Liver (tissue), 9 donors: ENCODE results near the gene BCORL1. TPM values are rescaled to one million over a fixed set of nuclear protein-coding genes. Genes with fewer than 3 reads are reported as not detected.

Experiments
- DNase-seq: peaks from one replicate; pipeline ENCODE4 v3.0.0-alpha.2; 2017; ENCODE audit warnings: low spot score
- H3K27ac ChIP-seq, 2 donors: one replicate each; pipeline ENCODE4 v1.7.0; 2013; ENCODE audit warnings: inconsistent platforms in 2 of 2, low read length in 2 of 2, control low read depth in 1 of 2, low read depth in 1 of 2, mild to moderate bottlenecking in 1 of 2
- H3K27me3 ChIP-seq, 4 donors: one replicate each; pipeline versions ENCODE4 v1.6.1 to v1.7.0; 2013; ENCODE audit warnings: low read length in 3 of 4, inconsistent platforms in 1 of 4, mild to moderate bottlenecking in 1 of 4, moderate library complexity in 1 of 4; ENCODE audit not compliant: control insufficient read depth in 4 of 4, insufficient read depth in 4 of 4
- H3K36me3 ChIP-seq, 4 donors: one replicate each; pipeline versions ENCODE4 v1.6.1 to v1.7.0; 2013; ENCODE audit warnings: low read length in 3 of 4, mild to moderate bottlenecking in 3 of 4, low read depth in 1 of 4, moderate library complexity in 1 of 4; ENCODE audit not compliant: control insufficient read depth in 4 of 4, insufficient read depth in 3 of 4
- H3K4me1 ChIP-seq, 4 donors: one replicate each; pipeline versions ENCODE4 v1.6.1 to v1.7.0; 2013; ENCODE audit warnings: low read length in 3 of 4, mild to moderate bottlenecking in 3 of 4, moderate library complexity in 1 of 4; ENCODE audit not compliant: control insufficient read depth in 4 of 4, insufficient read depth in 4 of 4
- H3K4me3 ChIP-seq, 3 donors: one replicate each; pipeline versions ENCODE4 v1.6.1 to v1.7.0; 2013; ENCODE audit warnings: low read length in 3 of 3, control low read depth in 1 of 3, low read depth in 1 of 3, mild to moderate bottlenecking in 1 of 3
- H3K9ac ChIP-seq, 2 donors: one replicate each; pipeline ENCODE4 v1.7.0; 2013; ENCODE audit warnings: low read length in 2 of 2, mild to moderate bottlenecking in 2 of 2, moderate library complexity in 2 of 2, control low read depth in 1 of 2, low read depth in 1 of 2
- H3K9me3 ChIP-seq, 4 donors: one replicate each; pipeline versions ENCODE4 v1.6.1 to v1.7.0; 2013; ENCODE audit warnings: low read length in 3 of 4; ENCODE audit not compliant: control insufficient read depth in 4 of 4
- EGR1 ChIP-seq, 2 donors: IDR thresholded peaks; 2 replicates each; pipeline ENCODE4 v1.6.1; 2016 to 2018; ENCODE audit warnings: antibody characterized with exemption in 2 of 2, low read depth in 2 of 2
- FOXA1 ChIP-seq: IDR thresholded peaks from 2 replicates; pipeline ENCODE4 v1.6.1; 2016; ENCODE audit warnings: antibody characterized with exemption
- FOXA2 ChIP-seq: IDR thresholded peaks from 2 replicates; pipeline ENCODE4 v1.6.1; 2016; ENCODE audit warnings: antibody characterized with exemption
- GABPA ChIP-seq, 2 donors: IDR thresholded peaks in 1 of 2; conservative IDR thresholded peaks in 1 of 2; 2 replicates each; pipeline ENCODE4 v1.6.1; 2016; ENCODE audit warnings: antibody characterized with exemption in 2 of 2, mild to moderate bottlenecking in 1 of 2, moderate library complexity in 1 of 2
- HNF4A ChIP-seq, 2 donors: conservative IDR thresholded peaks; 2 replicates each; pipeline ENCODE4 v1.6.1; 2016; ENCODE audit warnings: antibody characterized with exemption in 2 of 2, mild to moderate bottlenecking in 2 of 2
- HNF4G ChIP-seq: IDR thresholded peaks from 2 replicates; pipeline ENCODE4 v1.6.1; 2016; ENCODE audit warnings: antibody characterized with exemption
- JUND ChIP-seq, 2 donors: IDR thresholded peaks; 2 replicates each; pipeline ENCODE4 v1.6.1; 2016; ENCODE audit warnings: antibody characterized with exemption in 2 of 2
- MAX ChIP-seq: IDR thresholded peaks from 2 replicates; pipeline ENCODE4 v1.6.1; 2016; ENCODE audit warnings: antibody characterized with exemption
- NR2F2 ChIP-seq: IDR thresholded peaks from 2 replicates; pipeline ENCODE4 v1.6.1; 2016; ENCODE audit warnings: antibody characterized with exemption
- RAD21 ChIP-seq, 2 donors: IDR thresholded peaks; 2 replicates each; pipeline ENCODE4 v1.6.1; 2016; ENCODE audit warnings: antibody characterized with exemption in 2 of 2, mild to moderate bottlenecking in 2 of 2
- SP1 ChIP-seq: IDR thresholded peaks from 2 replicates; pipeline ENCODE4 v1.6.1; 2018; ENCODE audit warnings: antibody characterized with exemption, mild to moderate bottlenecking
- TAF1 ChIP-seq: conservative IDR thresholded peaks from 2 replicates; pipeline ENCODE4 v1.6.1; 2016; ENCODE audit warnings: antibody characterized with exemption, mild to moderate bottlenecking
- YY1 ChIP-seq: IDR thresholded peaks from 2 replicates; pipeline ENCODE4 v1.6.1; 2016; ENCODE audit warnings: antibody characterized with exemption, mild to moderate bottlenecking
- WGBS: extraction: QIAGEN DNeasy Blood & Tissue Kit; methylation state at CpG from one replicate; pipeline ENCODE4 v1.1.7; 2013; 5-methylcytosine and 5-hydroxymethylcytosine counted together
- polyA plus RNA-seq, 2 donors: library from polyadenylated mRNA; stranded (reverse) in 1 of 2; unstranded in 1 of 2; fragments of 200-250 nt in 1 of 2; fragments of >200 nt in 1 of 2; fragmentation: Nextera tagmentation in 1 of 2; extraction: Ambion mirVana in 1 of 2; gene quantifications; one replicate each; pipeline versions ENCODE4 v1.2.1 to v1.2.3, GENCODE V29; 2013 to 2015
- total RNA-seq, 2 donors: library from RNA; depleted of rRNA; stranded (reverse); fragments of >200 nt; gene quantifications; one replicate each; pipeline ENCODE4 v1.2.3, GENCODE V29; 2014
- TF ChIP-seq, protein P1 (sequence below): IDR thresholded peaks from 2 replicates; pipeline ENCODE4 v1.6.1; 2016; ENCODE audit warnings: antibody characterized with exemption, mild to moderate bottlenecking
- TF ChIP-seq, protein P2 (sequence below): IDR thresholded peaks from 2 replicates; pipeline ENCODE4 v1.6.1; 2016; ENCODE audit warnings: antibody characterized with exemption
- TF ChIP-seq, protein P3 (sequence below): IDR thresholded peaks from 2 replicates; pipeline ENCODE4 v1.6.1; 2016; ENCODE audit warnings: antibody characterized with exemption
- TF ChIP-seq, protein P4 (sequence below): fragments of 150-350 bp; IDR thresholded peaks from 2 replicates; pipeline ENCODE4 v1.5.1; 2017; ENCODE audit warnings: improper control_type of control experiment, low read depth, low read length; ENCODE audit not compliant: missing input control
- donor health status: healthy.
- donor health status: healthy.
- donor health status: healthy.
- donor health status: healthy.
- donor health status: healthy.

Gene BCORL1
- total and polyA plus RNA-seq, 4 donors = 1.7 to 5.3 (median 2.1) TPM

DNA sequence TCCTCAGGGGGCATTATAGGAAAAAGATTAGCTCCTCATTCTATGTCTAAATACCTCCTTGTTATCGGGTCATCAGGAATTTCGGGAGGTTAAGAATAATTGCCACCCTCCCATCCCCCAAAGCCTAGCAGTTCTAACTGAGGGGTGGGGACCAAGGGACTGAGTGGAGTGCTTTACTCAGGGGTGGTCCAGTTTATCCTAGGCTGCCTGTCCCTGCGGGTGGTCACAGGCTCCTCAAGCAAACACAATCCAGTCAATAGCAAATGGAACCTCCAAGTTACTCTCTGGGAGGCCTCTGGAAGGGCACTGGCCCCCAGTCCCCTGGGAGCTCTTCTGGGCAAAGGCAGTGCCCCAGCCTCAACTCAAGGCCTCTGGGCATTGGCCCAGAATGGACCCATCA lies 121.2 kb downstream of the BCORL1 start:
- H3K9me3 ChIP-seq = no peaks in the 10 kb centered on the region
- TF ChIP-seq GABPA (IDR thresholded peaks at IDR 0.05 in 1 of 2, conservative IDR thresholded peaks at IDR 0.05 in 1 of 2) (no peak), MAX (no peak), SP1 (no peak), NR2F2 (no peak), TAF1 (no peak), EGR1 (IDR thresholded peaks at IDR 0.05; ENCODE audit: low read depth in 2 of 2) (no peak)
- H3K4me1 ChIP-seq = peaks cover 0 to 4% (median 0%) of the 10 kb centered on the region in 4 donors
- no peak overlapping the region for H3K4me3 ChIP-seq
- DNase-seq = no peak
- H3K27me3 ChIP-seq = no peaks in the 10 kb centered on the region
- 79% methylated on average over 3 of the region's 3 CpGs for WGBS
- H3K27ac ChIP-seq = no peak overlapping the region
- H3K36me3 ChIP-seq = no peaks in the 10 kb centered on the region
- H3K9ac ChIP-seq = no peak overlapping the region

DNA sequence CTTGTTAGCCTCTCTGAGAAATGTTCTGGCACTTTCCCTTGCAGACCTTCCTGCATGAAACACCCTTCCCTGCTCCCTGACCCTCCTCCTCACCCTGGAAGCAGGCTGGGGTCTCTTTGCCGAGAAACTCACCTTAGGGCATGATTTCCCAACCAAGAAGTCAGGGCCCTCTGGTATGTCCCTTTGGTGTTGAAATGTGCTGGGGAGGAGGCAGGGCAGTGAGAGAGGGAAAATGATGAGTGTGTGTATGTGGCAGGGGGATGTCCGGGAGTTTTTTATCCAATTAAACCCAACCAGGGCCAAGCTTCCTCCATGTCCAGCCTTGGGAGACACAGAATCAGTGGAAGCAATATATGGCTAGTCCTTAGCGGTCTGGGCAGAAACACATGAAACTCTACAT lies 122.8 kb downstream of the BCORL1 start:
- Histone ChIP-seq H3K9ac (no peak overlapping the region), H3K9me3 (no peaks in the 10 kb centered on the region), H3K36me3 (no peaks in the 10 kb centered on the region), H3K4me3 (no peak overlapping the region), H3K27me3 (no peaks in the 10 kb centered on the region), H3K27ac (no peak overlapping the region), H3K4me1 (peaks cover 0 to 4% (median 0%) of the 10 kb centered on the region in 4 donors)
- DNase-seq = no peak
- 79% methylated on average over 3 of the region's 3 CpGs for WGBS
- no peak for TF ChIP-seq FOXA1
- TF ChIP-seq, protein P1, sequence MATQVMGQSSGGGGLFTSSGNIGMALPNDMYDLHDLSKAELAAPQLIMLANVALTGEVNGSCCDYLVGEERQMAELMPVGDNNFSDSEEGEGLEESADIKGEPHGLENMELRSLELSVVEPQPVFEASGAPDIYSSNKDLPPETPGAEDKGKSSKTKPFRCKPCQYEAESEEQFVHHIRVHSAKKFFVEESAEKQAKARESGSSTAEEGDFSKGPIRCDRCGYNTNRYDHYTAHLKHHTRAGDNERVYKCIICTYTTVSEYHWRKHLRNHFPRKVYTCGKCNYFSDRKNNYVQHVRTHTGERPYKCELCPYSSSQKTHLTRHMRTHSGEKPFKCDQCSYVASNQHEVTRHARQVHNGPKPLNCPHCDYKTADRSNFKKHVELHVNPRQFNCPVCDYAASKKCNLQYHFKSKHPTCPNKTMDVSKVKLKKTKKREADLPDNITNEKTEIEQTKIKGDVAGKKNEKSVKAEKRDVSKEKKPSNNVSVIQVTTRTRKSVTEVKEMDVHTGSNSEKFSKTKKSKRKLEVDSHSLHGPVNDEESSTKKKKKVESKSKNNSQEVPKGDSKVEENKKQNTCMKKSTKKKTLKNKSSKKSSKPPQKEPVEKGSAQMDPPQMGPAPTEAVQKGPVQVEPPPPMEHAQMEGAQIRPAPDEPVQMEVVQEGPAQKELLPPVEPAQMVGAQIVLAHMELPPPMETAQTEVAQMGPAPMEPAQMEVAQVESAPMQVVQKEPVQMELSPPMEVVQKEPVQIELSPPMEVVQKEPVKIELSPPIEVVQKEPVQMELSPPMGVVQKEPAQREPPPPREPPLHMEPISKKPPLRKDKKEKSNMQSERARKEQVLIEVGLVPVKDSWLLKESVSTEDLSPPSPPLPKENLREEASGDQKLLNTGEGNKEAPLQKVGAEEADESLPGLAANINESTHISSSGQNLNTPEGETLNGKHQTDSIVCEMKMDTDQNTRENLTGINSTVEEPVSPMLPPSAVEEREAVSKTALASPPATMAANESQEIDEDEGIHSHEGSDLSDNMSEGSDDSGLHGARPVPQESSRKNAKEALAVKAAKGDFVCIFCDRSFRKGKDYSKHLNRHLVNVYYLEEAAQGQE = no peak
- TF ChIP-seq SP1 = no peak
- TF ChIP-seq HNF4A (conservative IDR thresholded peaks at IDR 0.05) = no peak
- TF ChIP-seq MAX = no peak
- no peak for TF ChIP-seq HNF4G
- TF ChIP-seq YY1 = no peak
- TF ChIP-seq JUND (IDR thresholded peaks at IDR 0.05) = no peak
- TF ChIP-seq, protein P2, sequence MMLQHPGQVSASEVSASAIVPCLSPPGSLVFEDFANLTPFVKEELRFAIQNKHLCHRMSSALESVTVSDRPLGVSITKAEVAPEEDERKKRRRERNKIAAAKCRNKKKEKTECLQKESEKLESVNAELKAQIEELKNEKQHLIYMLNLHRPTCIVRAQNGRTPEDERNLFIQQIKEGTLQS = no peak
- TF ChIP-seq, protein P3, sequence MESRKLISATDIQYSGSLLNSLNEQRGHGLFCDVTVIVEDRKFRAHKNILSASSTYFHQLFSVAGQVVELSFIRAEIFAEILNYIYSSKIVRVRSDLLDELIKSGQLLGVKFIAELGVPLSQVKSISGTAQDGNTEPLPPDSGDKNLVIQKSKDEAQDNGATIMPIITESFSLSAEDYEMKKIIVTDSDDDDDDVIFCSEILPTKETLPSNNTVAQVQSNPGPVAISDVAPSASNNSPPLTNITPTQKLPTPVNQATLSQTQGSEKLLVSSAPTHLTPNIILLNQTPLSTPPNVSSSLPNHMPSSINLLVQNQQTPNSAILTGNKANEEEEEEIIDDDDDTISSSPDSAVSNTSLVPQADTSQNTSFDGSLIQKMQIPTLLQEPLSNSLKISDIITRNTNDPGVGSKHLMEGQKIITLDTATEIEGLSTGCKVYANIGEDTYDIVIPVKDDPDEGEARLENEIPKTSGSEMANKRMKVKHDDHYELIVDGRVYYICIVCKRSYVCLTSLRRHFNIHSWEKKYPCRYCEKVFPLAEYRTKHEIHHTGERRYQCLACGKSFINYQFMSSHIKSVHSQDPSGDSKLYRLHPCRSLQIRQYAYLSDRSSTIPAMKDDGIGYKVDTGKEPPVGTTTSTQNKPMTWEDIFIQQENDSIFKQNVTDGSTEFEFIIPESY = no peak
- TF ChIP-seq TAF1 = no peak
- TF ChIP-seq RAD21 (IDR thresholded peaks at IDR 0.05) = no peak
- TF ChIP-seq NR2F2 = no peak
- TF ChIP-seq FOXA2 = no peak
- no peak for TF ChIP-seq GABPA (IDR thresholded peaks at IDR 0.05 in 1 of 2, conservative IDR thresholded peaks at IDR 0.05 in 1 of 2)
- TF ChIP-seq, protein P4, sequence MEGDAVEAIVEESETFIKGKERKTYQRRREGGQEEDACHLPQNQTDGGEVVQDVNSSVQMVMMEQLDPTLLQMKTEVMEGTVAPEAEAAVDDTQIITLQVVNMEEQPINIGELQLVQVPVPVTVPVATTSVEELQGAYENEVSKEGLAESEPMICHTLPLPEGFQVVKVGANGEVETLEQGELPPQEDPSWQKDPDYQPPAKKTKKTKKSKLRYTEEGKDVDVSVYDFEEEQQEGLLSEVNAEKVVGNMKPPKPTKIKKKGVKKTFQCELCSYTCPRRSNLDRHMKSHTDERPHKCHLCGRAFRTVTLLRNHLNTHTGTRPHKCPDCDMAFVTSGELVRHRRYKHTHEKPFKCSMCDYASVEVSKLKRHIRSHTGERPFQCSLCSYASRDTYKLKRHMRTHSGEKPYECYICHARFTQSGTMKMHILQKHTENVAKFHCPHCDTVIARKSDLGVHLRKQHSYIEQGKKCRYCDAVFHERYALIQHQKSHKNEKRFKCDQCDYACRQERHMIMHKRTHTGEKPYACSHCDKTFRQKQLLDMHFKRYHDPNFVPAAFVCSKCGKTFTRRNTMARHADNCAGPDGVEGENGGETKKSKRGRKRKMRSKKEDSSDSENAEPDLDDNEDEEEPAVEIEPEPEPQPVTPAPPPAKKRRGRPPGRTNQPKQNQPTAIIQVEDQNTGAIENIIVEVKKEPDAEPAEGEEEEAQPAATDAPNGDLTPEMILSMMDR = no peak
